Measurements from ENCODE around the gene MYZAP.

Gene MYZAP

DNA sequence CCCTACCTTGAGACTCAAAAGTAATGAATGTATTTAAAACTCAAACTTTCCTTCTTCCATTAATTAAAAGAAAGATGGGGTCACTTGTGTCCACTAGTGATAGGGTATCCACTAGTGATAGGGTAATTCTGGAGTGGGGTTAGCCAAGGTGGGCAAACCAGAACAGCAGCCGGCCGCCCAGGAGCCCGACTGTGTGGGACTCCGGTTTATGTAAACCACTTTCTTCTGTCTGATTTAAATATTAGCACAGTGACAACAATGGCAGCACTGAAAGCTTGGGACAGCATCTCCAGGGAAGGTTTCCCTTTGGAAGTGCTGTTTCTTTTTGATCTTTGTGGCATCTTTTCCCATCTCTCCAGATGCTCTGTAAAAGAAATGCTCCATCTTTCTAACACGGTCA lies 722 bp downstream of the MYZAP start (continued):
- TF ChIP-seq ISL1 (CRISPR knock-in tag; IDR thresholded peaks at IDR 0.05), result no peak
- TF ChIP-seq PPARA (CRISPR knock-in tag; IDR thresholded peaks at IDR 0.05; ENCODE audit: borderline replicate concordance), result no peak
- no peak for TF ChIP-seq ZNF70 (CRISPR knock-in tag; IDR thresholded peaks at IDR 0.05)
- TF ChIP-seq, protein P1, sequence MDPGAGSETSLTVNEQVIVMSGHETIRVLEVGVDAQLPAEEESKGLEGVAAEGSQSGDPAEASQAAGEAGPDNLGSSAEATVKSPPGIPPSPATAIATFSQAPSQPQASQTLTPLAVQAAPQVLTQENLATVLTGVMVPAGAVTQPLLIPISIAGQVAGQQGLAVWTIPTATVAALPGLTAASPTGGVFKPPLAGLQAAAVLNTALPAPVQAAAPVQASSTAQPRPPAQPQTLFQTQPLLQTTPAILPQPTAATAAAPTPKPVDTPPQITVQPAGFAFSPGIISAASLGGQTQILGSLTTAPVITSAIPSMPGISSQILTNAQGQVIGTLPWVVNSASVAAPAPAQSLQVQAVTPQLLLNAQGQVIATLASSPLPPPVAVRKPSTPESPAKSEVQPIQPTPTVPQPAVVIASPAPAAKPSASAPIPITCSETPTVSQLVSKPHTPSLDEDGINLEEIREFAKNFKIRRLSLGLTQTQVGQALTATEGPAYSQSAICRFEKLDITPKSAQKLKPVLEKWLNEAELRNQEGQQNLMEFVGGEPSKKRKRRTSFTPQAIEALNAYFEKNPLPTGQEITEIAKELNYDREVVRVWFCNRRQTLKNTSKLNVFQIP (CRISPR knock-in tag; IDR thresholded peaks at IDR 0.05; ENCODE audit: borderline replicate concordance, low read depth), result no peak
- TF ChIP-seq ZFP3 (CRISPR knock-in tag; IDR thresholded peaks at IDR 0.05), result no peak
- no peak for TF ChIP-seq ZC3H10 (CRISPR knock-in tag; IDR thresholded peaks at IDR 0.05)

DNA sequence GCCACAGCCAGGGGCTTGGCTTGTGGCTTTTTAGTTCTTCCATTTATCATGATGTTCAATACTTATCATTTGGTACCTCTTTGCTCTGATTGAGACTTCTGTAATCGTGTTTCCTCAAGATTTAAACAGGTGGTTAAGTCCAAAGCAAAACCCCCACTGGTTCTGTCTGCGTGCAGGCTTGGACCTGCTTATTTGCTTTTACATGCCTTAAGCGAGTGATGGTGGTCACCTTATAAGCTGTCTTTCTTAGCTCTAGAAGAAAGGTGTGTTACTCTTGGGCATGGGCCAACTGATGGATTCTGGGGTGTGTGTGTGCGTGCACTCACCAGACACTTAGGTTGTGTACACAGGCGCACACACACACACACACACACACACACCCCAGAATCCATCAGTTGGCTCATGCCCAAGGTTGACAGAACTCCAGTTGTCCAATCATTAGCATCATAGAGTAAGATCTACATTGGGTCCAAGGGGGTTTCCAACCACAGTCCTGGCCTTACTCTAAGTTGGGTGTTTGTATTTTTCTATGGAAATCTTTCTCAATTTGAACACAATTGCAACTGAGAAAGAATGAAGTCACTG lies 1.2 kb downstream of the MYZAP start:
- no peak for ATAC-seq
- TF ChIP-seq, protein P2, sequence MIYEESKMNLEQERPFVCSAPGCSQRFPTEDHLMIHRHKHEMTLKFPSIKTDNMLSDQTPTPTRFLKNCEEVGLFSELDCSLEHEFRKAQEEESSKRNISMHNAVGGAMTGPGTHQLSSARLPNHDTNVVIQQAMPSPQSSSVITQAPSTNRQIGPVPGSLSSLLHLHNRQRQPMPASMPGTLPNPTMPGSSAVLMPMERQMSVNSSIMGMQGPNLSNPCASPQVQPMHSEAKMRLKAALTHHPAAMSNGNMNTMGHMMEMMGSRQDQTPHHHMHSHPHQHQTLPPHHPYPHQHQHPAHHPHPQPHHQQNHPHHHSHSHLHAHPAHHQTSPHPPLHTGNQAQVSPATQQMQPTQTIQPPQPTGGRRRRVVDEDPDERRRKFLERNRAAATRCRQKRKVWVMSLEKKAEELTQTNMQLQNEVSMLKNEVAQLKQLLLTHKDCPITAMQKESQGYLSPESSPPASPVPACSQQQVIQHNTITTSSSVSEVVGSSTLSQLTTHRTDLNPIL (CRISPR knock-in tag; IDR thresholded peaks at IDR 0.05; ENCODE audit: low read depth), result no peak
- TF ChIP-seq ZFP3 (CRISPR knock-in tag; IDR thresholded peaks at IDR 0.05) (no peak), BACH2 (CRISPR knock-in tag; IDR thresholded peaks at IDR 0.05; ENCODE audit: borderline replicate concordance) (no peak), ZFP30 (CRISPR knock-in tag; IDR thresholded peaks at IDR 0.05) (no peak), ARNTL (CRISPR knock-in tag; IDR thresholded peaks at IDR 0.05; ENCODE audit: borderline replicate concordance, low read depth) (no peak), ZNF70 (CRISPR knock-in tag; IDR thresholded peaks at IDR 0.05) (no peak), RARB (CRISPR knock-in tag; IDR thresholded peaks at IDR 0.05) (no peak), TCF4 (CRISPR knock-in tag; IDR thresholded peaks at IDR 0.05; ENCODE audit: borderline replicate concordance) (no peak), PPARA (CRISPR knock-in tag; IDR thresholded peaks at IDR 0.05; ENCODE audit: borderline replicate concordance) (no peak), SNAI2 (CRISPR knock-in tag; IDR thresholded peaks at IDR 0.05) (no peak), TOX (CRISPR knock-in tag; IDR thresholded peaks at IDR 0.05; ENCODE audit: borderline replicate concordance) (no peak), OSR1 (CRISPR knock-in tag; IDR thresholded peaks at IDR 0.05) (no peak), GLIS3 (CRISPR knock-in tag; IDR thresholded peaks at IDR 0.05) (no peak)
- TF ChIP-seq, protein P3, sequence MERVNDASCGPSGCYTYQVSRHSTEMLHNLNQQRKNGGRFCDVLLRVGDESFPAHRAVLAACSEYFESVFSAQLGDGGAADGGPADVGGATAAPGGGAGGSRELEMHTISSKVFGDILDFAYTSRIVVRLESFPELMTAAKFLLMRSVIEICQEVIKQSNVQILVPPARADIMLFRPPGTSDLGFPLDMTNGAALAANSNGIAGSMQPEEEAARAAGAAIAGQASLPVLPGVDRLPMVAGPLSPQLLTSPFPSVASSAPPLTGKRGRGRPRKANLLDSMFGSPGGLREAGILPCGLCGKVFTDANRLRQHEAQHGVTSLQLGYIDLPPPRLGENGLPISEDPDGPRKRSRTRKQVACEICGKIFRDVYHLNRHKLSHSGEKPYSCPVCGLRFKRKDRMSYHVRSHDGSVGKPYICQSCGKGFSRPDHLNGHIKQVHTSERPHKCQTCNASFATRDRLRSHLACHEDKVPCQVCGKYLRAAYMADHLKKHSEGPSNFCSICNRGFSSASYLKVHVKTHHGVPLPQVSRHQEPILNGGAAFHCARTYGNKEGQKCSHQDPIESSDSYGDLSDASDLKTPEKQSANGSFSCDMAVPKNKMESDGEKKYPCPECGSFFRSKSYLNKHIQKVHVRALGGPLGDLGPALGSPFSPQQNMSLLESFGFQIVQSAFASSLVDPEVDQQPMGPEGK (CRISPR knock-in tag; IDR thresholded peaks at IDR 0.05; ENCODE audit: borderline replicate concordance), result no peak
- TF ChIP-seq, protein P4, sequence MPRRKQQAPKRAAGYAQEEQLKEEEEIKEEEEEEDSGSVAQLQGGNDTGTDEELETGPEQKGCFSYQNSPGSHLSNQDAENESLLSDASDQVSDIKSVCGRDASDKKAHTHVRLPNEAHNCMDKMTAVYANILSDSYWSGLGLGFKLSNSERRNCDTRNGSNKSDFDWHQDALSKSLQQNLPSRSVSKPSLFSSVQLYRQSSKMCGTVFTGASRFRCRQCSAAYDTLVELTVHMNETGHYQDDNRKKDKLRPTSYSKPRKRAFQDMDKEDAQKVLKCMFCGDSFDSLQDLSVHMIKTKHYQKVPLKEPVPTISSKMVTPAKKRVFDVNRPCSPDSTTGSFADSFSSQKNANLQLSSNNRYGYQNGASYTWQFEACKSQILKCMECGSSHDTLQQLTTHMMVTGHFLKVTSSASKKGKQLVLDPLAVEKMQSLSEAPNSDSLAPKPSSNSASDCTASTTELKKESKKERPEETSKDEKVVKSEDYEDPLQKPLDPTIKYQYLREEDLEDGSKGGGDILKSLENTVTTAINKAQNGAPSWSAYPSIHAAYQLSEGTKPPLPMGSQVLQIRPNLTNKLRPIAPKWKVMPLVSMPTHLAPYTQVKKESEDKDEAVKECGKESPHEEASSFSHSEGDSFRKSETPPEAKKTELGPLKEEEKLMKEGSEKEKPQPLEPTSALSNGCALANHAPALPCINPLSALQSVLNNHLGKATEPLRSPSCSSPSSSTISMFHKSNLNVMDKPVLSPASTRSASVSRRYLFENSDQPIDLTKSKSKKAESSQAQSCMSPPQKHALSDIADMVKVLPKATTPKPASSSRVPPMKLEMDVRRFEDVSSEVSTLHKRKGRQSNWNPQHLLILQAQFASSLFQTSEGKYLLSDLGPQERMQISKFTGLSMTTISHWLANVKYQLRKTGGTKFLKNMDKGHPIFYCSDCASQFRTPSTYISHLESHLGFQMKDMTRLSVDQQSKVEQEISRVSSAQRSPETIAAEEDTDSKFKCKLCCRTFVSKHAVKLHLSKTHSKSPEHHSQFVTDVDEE (CRISPR knock-in tag; IDR thresholded peaks at IDR 0.05), result no peak

- TF ChIP-seq ZFP3 (CRISPR knock-in tag; IDR thresholded peaks at IDR 0.05) (no peak), CSDC2 (CRISPR knock-in tag; IDR thresholded peaks at IDR 0.05) (no peak), OSR1 (CRISPR knock-in tag; IDR thresholded peaks at IDR 0.05) (no peak), ZFP30 (CRISPR knock-in tag; IDR thresholded peaks at IDR 0.05) (no peak)
- TF ChIP-seq, protein P1 (CRISPR knock-in tag; IDR thresholded peaks at IDR 0.05; ENCODE audit: borderline replicate concordance, low read depth), result no peak
- no peak for ATAC-seq
These were observed 2.8 kb downstream of the MYZAP start for GRCh38 chr15:57594479-57594878.

All from SK-N-SH treated with all-trans-retinoic acid at 6 μM for 48 hours (cell line).